Measurements from ENCODE around the gene DNTT.

- peak; percentile 65 to 85 (median 72) for TF ChIP-seq CTCF (IDR thresholded peaks at IDR 0.05)
- no peak for TF ChIP-seq EP300 (IDR thresholded peaks at IDR 0.05)
- no peak for TF ChIP-seq POLR2A (IDR thresholded peaks at IDR 0.05)
Measured at GRCh38 chr10:96370584-96371157, 66.4 kb downstream of the DNTT start.

All from sigmoid colon (tissue), 4 donors.